Measurements from ENCODE around the gene ZHX3. TPM values are rescaled to one million over a fixed set of nuclear protein-coding genes. Genes with fewer than 3 reads are reported as not detected.

Gene ZHX3
- total and polyA plus RNA-seq, 2 of the 13 experiments (the other 11 are each of a cell fraction or from before 2014, with no cell fraction given): 8.4 to 11.7 TPM

GRCh38 chr20:41318271-41318649 lies 729 bp upstream of the ZHX3 start (continued):
- TF ChIP-seq TEF (CRISPR knock-in tag; IDR thresholded peaks at IDR 0.05) (peak; percentile 97), ZNF20 (CRISPR knock-in tag; IDR thresholded peaks at IDR 0.05) (no peak), POLR2A (IDR thresholded peaks at IDR 0.05; ENCODE audit: insufficient read depth in 1 of 2, low read depth in 2 of 2, low read length in 2 of 2) (no peak), POLR2AphosphoS5 (IDR thresholded peaks at IDR 0.05; ENCODE audit: low read depth, low read length) (no peak), ZNF432 (CRISPR knock-in tag; IDR thresholded peaks at IDR 0.05; ENCODE audit: borderline replicate concordance) (no peak), SATB2 (CRISPR knock-in tag; IDR thresholded peaks at IDR 0.05) (0 out of 2 replicates have a peak, but pooled peaks have one; percentile 51), ZNF362 (CRISPR knock-in tag; IDR thresholded peaks at IDR 0.05; ENCODE audit: borderline replicate concordance) (no peak), HMGA1 (CRISPR knock-in tag; conservative IDR thresholded peaks at IDR 0.05) (no peak), NFATC3 (CRISPR knock-in tag; IDR thresholded peaks at IDR 0.05) (no peak), ERF (CRISPR knock-in tag; IDR thresholded peaks at IDR 0.05) (no peak), GABPB1 (CRISPR knock-in tag; IDR thresholded peaks at IDR 0.05) (no peak), ZNF276 (CRISPR knock-in tag; IDR thresholded peaks at IDR 0.05; ENCODE audit: low read depth) (no peak), XBP1 (CRISPR knock-in tag; IDR thresholded peaks at IDR 0.05) (no peak), RFX5 (IDR thresholded peaks at IDR 0.05; ENCODE audit: low read depth, low read length) (no peak), BORCS8-MEF2B (CRISPR knock-in tag; IDR thresholded peaks at IDR 0.05) (no peak), ZBTB10 (CRISPR knock-in tag; IDR thresholded peaks at IDR 0.05; ENCODE audit: borderline replicate concordance) (no peak), REPIN1 (CRISPR knock-in tag; IDR thresholded peaks at IDR 0.05; ENCODE audit: borderline replicate concordance, low read depth) (no peak), ZNF207 (IDR thresholded peaks at IDR 0.05; ENCODE audit: borderline replicate concordance) (no peak), TRIM24 (CRISPR knock-in tag; IDR thresholded peaks at IDR 0.05) (no peak), SSRP1 (CRISPR knock-in tag; IDR thresholded peaks at IDR 0.05) (no peak), REL (CRISPR knock-in tag; conservative IDR thresholded peaks at IDR 0.05) (no peak), ARID4A (CRISPR knock-in tag; IDR thresholded peaks at IDR 0.05; ENCODE audit: borderline replicate concordance) (no peak)
